Measurements from ENCODE around the gene TRIM26.
"Not testable (repeated sequence)": the region's sequence is repeated elsewhere in the genome, so short reads cannot be mapped to it uniquely, and the experiment has no call there.

Gene TRIM26

GRCh38 chr6:30169658-30170614, 43.3 kb downstream of the TRIM26 start:
- peaks cover 54% of the 10 kb centered on the region for H3K27me3 ChIP-seq (ENCODE audit: insufficient read depth, low read length)
- H3K27ac ChIP-seq (ENCODE audit: low read depth, low read length), result no peak overlapping the region

GRCh38 chr6:30168741-30169140, 44.5 kb downstream of the TRIM26 start:
- H3K27ac ChIP-seq (ENCODE audit: low read depth, low read length), result no peak overlapping the region
- no peak overlapping the region for H3K4me3 ChIP-seq (ENCODE audit: low read depth, low read length)
- no peaks in the 10 kb centered on the region for H3K79me2 ChIP-seq (ENCODE audit: control insufficient read depth, insufficient read depth, low read length, unreplicated experiment)
- no peak overlapping the region for H2AFZ ChIP-seq (ENCODE audit: low read length, unreplicated experiment)
- no peaks in the 10 kb centered on the region for H3K36me3 ChIP-seq (ENCODE audit: insufficient read depth, low read length)
- no peaks in the 10 kb centered on the region for H3K4me1 ChIP-seq (ENCODE audit: control insufficient read depth, insufficient read depth, low read length, unreplicated experiment)
- H3K27me3 ChIP-seq (ENCODE audit: insufficient read depth, low read length), result peaks cover 44% of the 10 kb centered on the region

More at GRCh38 chr6:30169658-30170614, 43.3 kb downstream of the TRIM26 start:
- Histone ChIP-seq H2AFZ (ENCODE audit: low read length, unreplicated experiment) (no peak overlapping the region), H3K36me3 (ENCODE audit: insufficient read depth, low read length) (no peaks in the 10 kb centered on the region), H3K79me2 (ENCODE audit: control insufficient read depth, insufficient read depth, low read length, unreplicated experiment) (no peaks in the 10 kb centered on the region), H3K4me1 (ENCODE audit: control insufficient read depth, insufficient read depth, low read length, unreplicated experiment) (no peaks in the 10 kb centered on the region), H3K4me3 (ENCODE audit: low read depth, low read length) (no peak overlapping the region)

- Histone ChIP-seq H3K4me1 (ENCODE audit: control insufficient read depth, insufficient read depth, low read length, unreplicated experiment) (no peaks in the 10 kb centered on the region), H3K79me2 (ENCODE audit: control insufficient read depth, insufficient read depth, low read length, unreplicated experiment) (no peaks in the 10 kb centered on the region), H3K4me3 (ENCODE audit: low read depth, low read length) (no peak overlapping the region), H3K27ac (ENCODE audit: low read depth, low read length) (no peak overlapping the region), H2AFZ (ENCODE audit: low read length, unreplicated experiment) (no peak overlapping the region), H3K36me3 (ENCODE audit: insufficient read depth, low read length) (no peaks in the 10 kb centered on the region), H3K27me3 (ENCODE audit: insufficient read depth, low read length) (peaks cover 31% of the 10 kb centered on the region)
Observed at GRCh38 chr6:30167101-30167500, 46.1 kb downstream of the TRIM26 start.

GRCh38 chr6:30165238-30165637, 48.0 kb downstream of the TRIM26 start:
- H3K79me2 ChIP-seq (ENCODE audit: control insufficient read depth, insufficient read depth, low read length, unreplicated experiment); H3K36me3 ChIP-seq (ENCODE audit: insufficient read depth, low read length); H2AFZ ChIP-seq (ENCODE audit: low read length, unreplicated experiment); H3K27ac ChIP-seq (ENCODE audit: low read depth, low read length); H3K4me1 ChIP-seq (ENCODE audit: control insufficient read depth, insufficient read depth, low read length, unreplicated experiment); H3K4me3 ChIP-seq (ENCODE audit: low read depth, low read length): not testable (repeated sequence)
- H3K27me3 ChIP-seq (ENCODE audit: insufficient read depth, low read length), result peaks cover 12% of the 10 kb centered on the region

GRCh38 chr6:30164714-30165113, 48.5 kb downstream of the TRIM26 start:
- Histone ChIP-seq H3K79me2 (ENCODE audit: control insufficient read depth, insufficient read depth, low read length, unreplicated experiment) (no peaks in the 10 kb centered on the region), H3K36me3 (ENCODE audit: insufficient read depth, low read length) (no peaks in the 10 kb centered on the region), H3K4me3 (ENCODE audit: low read depth, low read length) (no peak overlapping the region), H2AFZ (ENCODE audit: low read length, unreplicated experiment) (no peak overlapping the region), H3K27me3 (ENCODE audit: insufficient read depth, low read length) (peaks cover 11% of the 10 kb centered on the region), H3K27ac (ENCODE audit: low read depth, low read length) (no peak overlapping the region), H3K4me1 (ENCODE audit: control insufficient read depth, insufficient read depth, low read length, unreplicated experiment) (no peaks in the 10 kb centered on the region)

GRCh38 chr6:30163918-30164654, 49.1 kb downstream of the TRIM26 start:
- Histone ChIP-seq H3K36me3 (ENCODE audit: insufficient read depth, low read length) (no peaks in the 10 kb centered on the region), H3K27me3 (ENCODE audit: insufficient read depth, low read length) (peaks cover 11% of the 10 kb centered on the region), H3K4me3 (ENCODE audit: low read depth, low read length) (no peak overlapping the region), H3K4me1 (ENCODE audit: control insufficient read depth, insufficient read depth, low read length, unreplicated experiment) (no peaks in the 10 kb centered on the region), H3K27ac (ENCODE audit: low read depth, low read length) (no peak overlapping the region), H2AFZ (ENCODE audit: low read length, unreplicated experiment) (no peak overlapping the region), H3K79me2 (ENCODE audit: control insufficient read depth, insufficient read depth, low read length, unreplicated experiment) (no peaks in the 10 kb centered on the region)

- Histone ChIP-seq H2AFZ (ENCODE audit: low read length, unreplicated experiment) (no peak within 1 kb of the TSS), H3K4me3 (ENCODE audit: low read depth, low read length) (no peak within 1 kb of the TSS)
Observed at GRCh38 chr6:30163090-30163917, 49.9 kb downstream of the TRIM26 start, which contains the start of gene TRIM15. Gene TRIM15 (plus strand): TSS chr6:30163546. CDS start chr6:30163685, 139 bp downstream.

GRCh38 chr6:30162265-30163089, 50.7 kb downstream of the TRIM26 start:
- Histone ChIP-seq H3K27ac (ENCODE audit: low read depth, low read length) (no peak overlapping the region), H3K27me3 (ENCODE audit: insufficient read depth, low read length) (no peaks in the 10 kb centered on the region; the same call in 1 of the 2 replicates), H3K4me3 (ENCODE audit: low read depth, low read length) (no peak overlapping the region), H2AFZ (ENCODE audit: low read length, unreplicated experiment) (no peak overlapping the region), H3K36me3 (ENCODE audit: insufficient read depth, low read length) (no peaks in the 10 kb centered on the region), H3K79me2 (ENCODE audit: control insufficient read depth, insufficient read depth, low read length, unreplicated experiment) (no peaks in the 10 kb centered on the region), H3K4me1 (ENCODE audit: control insufficient read depth, insufficient read depth, low read length, unreplicated experiment) (peaks cover 5% of the 10 kb centered on the region)

More at GRCh38 chr6:30163090-30163917, 49.9 kb downstream of the TRIM26 start, which contains the start of gene TRIM15:
- peaks cover 6% of the 10 kb centered on the region for H3K27me3 ChIP-seq (ENCODE audit: insufficient read depth, low read length)
- no peaks in the 10 kb centered on the region for H3K36me3 ChIP-seq (ENCODE audit: insufficient read depth, low read length)
- H3K27ac ChIP-seq (ENCODE audit: low read depth, low read length), result no peak within 1 kb of the TSS
- no peaks in the 10 kb centered on the region for H3K4me1 ChIP-seq (ENCODE audit: control insufficient read depth, insufficient read depth, low read length, unreplicated experiment)
- no peaks in the 10 kb centered on the region for H3K79me2 ChIP-seq (ENCODE audit: control insufficient read depth, insufficient read depth, low read length, unreplicated experiment)

- no peak within 1 kb of the TSS for H2AFZ ChIP-seq (ENCODE audit: low read length, unreplicated experiment)
Observed at GRCh38 chr6:30160785-30161531, 52.2 kb downstream of the TRIM26 start, which contains the start of gene TRIM10. Gene TRIM10 (minus strand): TSS chr6:30161211. CDS start chr6:30160858, 353 bp downstream.

More at GRCh38 chr6:30160785-30161531, 52.2 kb downstream of the TRIM26 start, which contains the start of gene TRIM10:
- H3K27ac ChIP-seq (ENCODE audit: low read depth, low read length), result no peak within 1 kb of the TSS
- H3K79me2 ChIP-seq (ENCODE audit: control insufficient read depth, insufficient read depth, low read length, unreplicated experiment), result no peaks in the 10 kb centered on the region
- H3K4me1 ChIP-seq (ENCODE audit: control insufficient read depth, insufficient read depth, low read length, unreplicated experiment), result peaks cover 17% of the 10 kb centered on the region
- H3K27me3 ChIP-seq (ENCODE audit: insufficient read depth, low read length), result no peaks in the 10 kb centered on the region
- no peaks in the 10 kb centered on the region for H3K36me3 ChIP-seq (ENCODE audit: insufficient read depth, low read length)
- H3K4me3 ChIP-seq (ENCODE audit: low read depth, low read length), result no peak within 1 kb of the TSS

Measured in ACC112 (cell line).